ENCODE measurements around the gene GRIP2. TPM values are rescaled to one million over a fixed set of nuclear protein-coding genes. Genes with fewer than 3 reads are reported as not detected.

The GRIP2 gene
- polyA plus RNA-seq, 1 donor (not counting 4 experiments of a cell fraction or from before 2014, with no cell fraction given), result 0.01 TPM

DNA sequence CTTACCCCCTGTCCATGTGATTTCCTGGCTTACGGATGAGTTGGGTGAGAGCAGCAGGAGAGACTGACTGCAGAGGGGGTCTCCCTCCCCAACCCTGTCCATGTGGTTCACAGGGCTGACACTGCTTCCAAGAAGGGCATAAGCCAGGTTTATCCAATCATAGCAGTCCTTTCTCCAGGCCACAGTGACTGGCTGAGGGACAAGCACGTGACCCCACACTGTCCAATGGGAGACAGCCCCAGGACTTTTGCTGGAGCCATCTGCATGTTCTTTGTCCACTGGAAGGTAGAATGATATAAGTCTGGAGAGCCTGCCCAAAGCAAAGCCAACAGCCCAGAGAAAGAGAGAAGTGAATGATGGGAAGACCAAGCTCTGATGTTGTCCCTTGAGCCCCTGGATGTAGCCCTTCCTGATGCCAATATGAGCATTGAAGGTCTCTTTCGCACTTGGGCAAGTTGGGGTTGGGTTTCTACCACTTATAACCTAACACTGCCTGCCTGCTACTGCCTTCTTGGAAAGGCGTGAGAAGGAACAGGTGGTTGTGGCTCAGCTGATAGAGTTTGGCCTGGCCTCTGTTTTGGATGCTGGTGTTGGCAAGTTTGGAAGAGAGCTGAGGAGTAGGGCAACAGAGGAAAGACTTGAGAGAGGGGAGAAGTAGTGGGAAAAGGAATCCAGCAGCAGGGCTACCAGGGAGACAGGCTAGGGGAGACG, 41.3 kb upstream of the GRIP2 start:
- Histone ChIP-seq H4K20me1 (ENCODE audit: control insufficient read depth, extremely low read depth, insufficient read depth, low read length) (no peaks in the 10 kb centered on the region), H3K27ac (ENCODE audit: control insufficient read depth, insufficient read depth, low read length) (no peak overlapping the region), H3K4me2 (ENCODE audit: control insufficient read depth, extremely low read depth, insufficient read depth, low read depth, low read length) (no peak overlapping the region), H3K9ac (ENCODE audit: control insufficient read depth, extremely low read depth, insufficient read depth, low read length) (no peak overlapping the region), H3K27me3 (ENCODE audit: control insufficient read depth, extremely low read depth, insufficient read depth, low read length) (peaks cover 45% of the 10 kb centered on the region), H3K79me2 (ENCODE audit: control insufficient read depth, insufficient read depth, low read length) (no peaks in the 10 kb centered on the region), H2AFZ (ENCODE audit: control insufficient read depth, low read length) (no peak overlapping the region), H3K36me3 (ENCODE audit: control insufficient read depth in 2 of 2, extremely low read depth in 1 of 2, insufficient read depth in 2 of 2, low read length in 2 of 2) (no peaks in the 10 kb centered on the region), H3K4me3 (ENCODE audit: control insufficient read depth in 2 of 3, extremely low read depth in 1 of 3, insufficient read depth in 2 of 3, low read depth in 1 of 3, low read length in 3 of 3) (no peak overlapping the region), H3K4me1 (ENCODE audit: control insufficient read depth, extremely low read depth, insufficient read depth, low read length) (no peaks in the 10 kb centered on the region), H3K9me3 (ENCODE audit: control insufficient read depth, low read depth, low read length) (no peaks in the 10 kb centered on the region), H3K9me1 (ENCODE audit: control insufficient read depth, extremely low read depth, insufficient read depth, low read length) (no peaks in the 10 kb centered on the region)
- TF ChIP-seq CTCF (optimal IDR thresholded peaks at IDR 0.05 in 1 of 3, IDR thresholded peaks at IDR 0.05 in 1 of 3, conservative IDR thresholded peaks at IDR 0.05 in 1 of 3; ENCODE audit: extremely low read depth in 1 of 3, insufficient read depth in 2 of 3, low read length in 3 of 3) (no peak), EZH2 (IDR thresholded peaks at IDR 0.05; ENCODE audit: low read length) (no peak)
- no peak for DNase-seq (ENCODE audit: low read depth, low spot score)
- dilution Hi-C loops (cut with MboI; ENCODE audit: extremely low pct_ligation_motif_present, low sequenced_read_pairs), result no loop called here
- no peak for FAIRE-seq

DNA sequence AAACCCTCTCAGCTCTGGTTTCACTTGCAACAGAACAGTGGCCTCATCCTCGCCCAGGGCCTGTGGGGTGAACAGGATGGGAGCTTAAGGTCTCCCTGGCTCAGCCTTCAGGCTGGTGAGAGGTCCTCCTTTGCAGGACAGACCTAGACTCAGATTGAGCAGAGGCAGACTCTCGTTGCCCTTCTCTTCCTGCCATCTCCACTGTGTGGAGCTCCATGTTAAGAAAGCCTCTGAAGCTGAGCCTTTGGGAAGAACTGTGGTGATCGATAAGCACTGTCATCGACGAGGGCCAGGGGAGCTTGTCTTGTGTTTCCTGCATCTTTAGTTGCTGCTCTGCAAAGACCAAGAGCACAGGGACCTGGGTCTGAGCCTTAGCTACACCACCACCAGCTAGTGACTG, 37.8 kb upstream of the GRIP2 start:
- no peak overlapping the region for H3K27ac ChIP-seq (ENCODE audit: control insufficient read depth, insufficient read depth, low read length)
- no peak overlapping the region for H3K9ac ChIP-seq (ENCODE audit: control insufficient read depth, extremely low read depth, insufficient read depth, low read length)
- no peaks in the 10 kb centered on the region for H3K9me3 ChIP-seq (ENCODE audit: control insufficient read depth, low read depth, low read length)
- H3K79me2 ChIP-seq (ENCODE audit: control insufficient read depth, insufficient read depth, low read length), result no peaks in the 10 kb centered on the region
- TF ChIP-seq CTCF (optimal IDR thresholded peaks at IDR 0.05 in 1 of 3, IDR thresholded peaks at IDR 0.05 in 1 of 3, conservative IDR thresholded peaks at IDR 0.05 in 1 of 3; ENCODE audit: extremely low read depth in 1 of 3, insufficient read depth in 2 of 3, low read length in 3 of 3) (peak in 2 of 3 experiments; percentile 19 to 30), EZH2 (IDR thresholded peaks at IDR 0.05; ENCODE audit: low read length) (no peak)
- no peak overlapping the region for H3K4me3 ChIP-seq (ENCODE audit: control insufficient read depth in 2 of 3, extremely low read depth in 1 of 3, insufficient read depth in 2 of 3, low read depth in 1 of 3, low read length in 3 of 3)
- H3K4me2 ChIP-seq (ENCODE audit: control insufficient read depth, extremely low read depth, insufficient read depth, low read depth, low read length), result no peak overlapping the region
- no peaks in the 10 kb centered on the region for H3K36me3 ChIP-seq (ENCODE audit: control insufficient read depth in 2 of 2, extremely low read depth in 1 of 2, insufficient read depth in 2 of 2, low read length in 2 of 2)
- DNase-seq (ENCODE audit: low read depth, low spot score) (no peak), FAIRE-seq (no peak)
- peaks cover 71% of the 10 kb centered on the region for H3K27me3 ChIP-seq (ENCODE audit: control insufficient read depth, extremely low read depth, insufficient read depth, low read length)
- H4K20me1 ChIP-seq (ENCODE audit: control insufficient read depth, extremely low read depth, insufficient read depth, low read length), result no peaks in the 10 kb centered on the region
- dilution Hi-C loops (cut with MboI; ENCODE audit: extremely low pct_ligation_motif_present, low sequenced_read_pairs), result no loop called here
- no peaks in the 10 kb centered on the region for H3K9me1 ChIP-seq (ENCODE audit: control insufficient read depth, extremely low read depth, insufficient read depth, low read length)
- no peaks in the 10 kb centered on the region for H3K4me1 ChIP-seq (ENCODE audit: control insufficient read depth, extremely low read depth, insufficient read depth, low read length)
- H2AFZ ChIP-seq (ENCODE audit: control insufficient read depth, low read length), result no peak overlapping the region
